CD4-positive, CD25-positive, alpha-beta regulatory T cell (primary cell): ENCODE results near the gene WWC1. TPM values are rescaled to one million over a fixed set of nuclear protein-coding genes. Genes with fewer than 3 reads are reported as not detected.

Experiments used
- ATAC-seq, 2 donors: fragments of 150-1000 bp; cut with Tn5 transposase; one replicate each; pipeline ENCODE4 v1.10.0; 2021; ENCODE audit warnings: low read depth in 2 of 2, moderate number of reproducible peaks in 2 of 2, moderate library complexity in 1 of 2
- DNase-seq, 3 donors: peaks; one replicate each; pipeline versions ENCODE4 v3.0.0 to v3.0.0-alpha.2; 2012 to 2022; ENCODE audit warnings: mixed read lengths in 1 of 3
- H3K27ac ChIP-seq: one replicate; pipeline ENCODE4 v1.7.0; 2013; ENCODE audit warnings: mild to moderate bottlenecking, low read length; ENCODE audit not compliant: insufficient read depth, poor library complexity, severe bottlenecking
- H3K27me3 ChIP-seq: one replicate; pipeline ENCODE4 v1.7.0; 2013; ENCODE audit warnings: low read length; ENCODE audit not compliant: control insufficient read depth, insufficient read depth
- H3K36me3 ChIP-seq: one replicate; pipeline ENCODE4 v1.7.0; 2013; ENCODE audit warnings: mild to moderate bottlenecking, low read length, moderate library complexity; ENCODE audit not compliant: control insufficient read depth, insufficient read depth
- H3K4me1 ChIP-seq: 2 replicates; pipeline ENCODE4 v1.7.0; 2013; ENCODE audit warnings: mild to moderate bottlenecking, low read length; ENCODE audit not compliant: insufficient read depth, control insufficient read depth, poor library complexity, severe bottlenecking
- H3K4me3 ChIP-seq: one replicate; pipeline ENCODE4 v1.7.0; 2013; ENCODE audit warnings: low read depth, mild to moderate bottlenecking, low read length, moderate library complexity
- H3K9me3 ChIP-seq, 2 experiments: 1 replicate in 1 of 2; 2 replicates in 1 of 2; pipeline ENCODE4 v1.7.0; 2013; ENCODE audit warnings: low read length in 2 of 2, mild to moderate bottlenecking in 1 of 2, moderate library complexity in 1 of 2; ENCODE audit not compliant: control insufficient read depth in 2 of 2
- H3K27ac Mint-ChIP-seq, 3 donors: one replicate each; pipeline ENCODE4 v1.8.0; 2020 to 2022; ENCODE audit warnings: mild to moderate bottlenecking in 3 of 3, mixed read lengths in 3 of 3, moderate library complexity in 2 of 3
- H3K27me3 Mint-ChIP-seq: one replicate; pipeline ENCODE4 v1.8.0; 2022; ENCODE audit warnings: mild to moderate bottlenecking, mixed read lengths
- H3K36me3 Mint-ChIP-seq: one replicate; pipeline ENCODE4 v1.8.0; 2020; ENCODE audit warnings: mixed read lengths
- H3K4me1 Mint-ChIP-seq, 4 donors: one replicate each; pipeline ENCODE4 v1.8.0; 2020 to 2022; ENCODE audit warnings: mixed read lengths in 4 of 4, mild to moderate bottlenecking in 1 of 4
- H3K4me3 Mint-ChIP-seq, 4 donors: one replicate each; pipeline ENCODE4 v1.8.0; 2020 to 2022; ENCODE audit warnings: mild to moderate bottlenecking in 4 of 4, mixed read lengths in 4 of 4, moderate library complexity in 3 of 4
- H3K9me3 Mint-ChIP-seq, 7 donors: one replicate each; pipeline ENCODE4 v1.8.0; 2020 to 2022; ENCODE audit warnings: mixed read lengths in 7 of 7, mild to moderate bottlenecking in 3 of 7, moderate library complexity in 2 of 7
- polyA plus RNA-seq, 4 donors: library from polyadenylated mRNA; unstranded; fragments of 300-500 nt; fragmentation: Illumina TruSeq; gene quantifications; one replicate each; pipeline ENCODE4 v1.2.3, GENCODE V29; 2021
- total RNA-seq: library from RNA; stranded (reverse); gene quantifications from one replicate; pipeline ENCODE4 v1.2.3, GENCODE V29; 2022

Gene WWC1
- total and polyA plus RNA-seq, 5 donors from 2014 or later, result 0.07 to 1.5 (median 0.95) TPM; not detected in 1

- H3K27me3 Mint-ChIP-seq, result no peaks in the 10 kb centered on the region
- Histone ChIP-seq H3K27me3 (no peaks in the 10 kb centered on the region), H3K4me1 (no peaks in the 10 kb centered on the region), H3K9me3 (no peaks in the 10 kb centered on the region), H3K36me3 (no peaks in the 10 kb centered on the region), H3K27ac (no peak overlapping the region), H3K4me3 (no peak overlapping the region)
- no peak for ATAC-seq
- DNase-seq, result no peak
- no peak overlapping the region for H3K4me3 Mint-ChIP-seq
- no peak overlapping the region for H3K27ac Mint-ChIP-seq
- H3K9me3 Mint-ChIP-seq, result no peaks in the 10 kb centered on the region
- H3K4me1 Mint-ChIP-seq, result no peaks in the 10 kb centered on the region
- peaks cover 2% of the 10 kb centered on the region for H3K36me3 Mint-ChIP-seq
These were observed 132.5 kb downstream of the WWC1 start for GRCh38 chr5:168423971-168424370.

- H3K27ac Mint-ChIP-seq, result no peak overlapping the region
- Histone ChIP-seq H3K9me3 (no peaks in the 10 kb centered on the region), H3K4me1 (no peaks in the 10 kb centered on the region), H3K27ac (no peak overlapping the region), H3K36me3 (no peaks in the 10 kb centered on the region), H3K4me3 (no peak overlapping the region), H3K27me3 (no peaks in the 10 kb centered on the region)
- no peak for ATAC-seq
- no peak for DNase-seq
- H3K36me3 Mint-ChIP-seq, result peaks cover 3% of the 10 kb centered on the region
- H3K4me3 Mint-ChIP-seq, result no peak overlapping the region
- no peaks in the 10 kb centered on the region for H3K4me1 Mint-ChIP-seq
- H3K9me3 Mint-ChIP-seq, result no peaks in the 10 kb centered on the region
- no peaks in the 10 kb centered on the region for H3K27me3 Mint-ChIP-seq
These were observed 133.3 kb downstream of the WWC1 start for GRCh38 chr5:168424594-168425323.

GRCh38 chr5:168426007-168426863, 134.8 kb downstream of the WWC1 start:
- H3K4me3 ChIP-seq, result no peak overlapping the region
- peaks cover 3% of the 10 kb centered on the region for H3K36me3 Mint-ChIP-seq
- ATAC-seq (no peak), DNase-seq (no peak)
- no peaks in the 10 kb centered on the region for H3K4me1 Mint-ChIP-seq
- H3K27me3 ChIP-seq, result no peaks in the 10 kb centered on the region
- H3K9me3 Mint-ChIP-seq, result no peaks in the 10 kb centered on the region
- H3K27ac Mint-ChIP-seq, result no peak overlapping the region
- no peaks in the 10 kb centered on the region for H3K9me3 ChIP-seq
- H3K27me3 Mint-ChIP-seq, result no peaks in the 10 kb centered on the region
- no peak overlapping the region for H3K27ac ChIP-seq
- H3K36me3 ChIP-seq, result no peaks in the 10 kb centered on the region
- no peak overlapping the region for H3K4me3 Mint-ChIP-seq
- H3K4me1 ChIP-seq, result no peaks in the 10 kb centered on the region

GRCh38 chr5:168426864-168427172, 135.4 kb downstream of the WWC1 start:
- Histone ChIP-seq H3K27me3 (no peaks in the 10 kb centered on the region), H3K4me1 (no peaks in the 10 kb centered on the region), H3K9me3 (no peaks in the 10 kb centered on the region), H3K4me3 (no peak overlapping the region), H3K27ac (no peak overlapping the region), H3K36me3 (no peaks in the 10 kb centered on the region)
- Mint-ChIP-seq H3K4me3 (no peak overlapping the region), H3K9me3 (no peaks in the 10 kb centered on the region), H3K27me3 (no peaks in the 10 kb centered on the region), H3K27ac (peak overlapping the region in 1 of 3 donors; percentile 72), H3K36me3 (peaks cover 3% of the 10 kb centered on the region), H3K4me1 (no peaks in the 10 kb centered on the region)
- ATAC-seq (no peak), DNase-seq (no peak)

- no peaks in the 10 kb centered on the region for H3K9me3 ChIP-seq
- H3K9me3 Mint-ChIP-seq, result no peaks in the 10 kb centered on the region
These were observed 135.8 kb downstream of the WWC1 start for GRCh38 chr5:168427224-168427623.

DNA sequence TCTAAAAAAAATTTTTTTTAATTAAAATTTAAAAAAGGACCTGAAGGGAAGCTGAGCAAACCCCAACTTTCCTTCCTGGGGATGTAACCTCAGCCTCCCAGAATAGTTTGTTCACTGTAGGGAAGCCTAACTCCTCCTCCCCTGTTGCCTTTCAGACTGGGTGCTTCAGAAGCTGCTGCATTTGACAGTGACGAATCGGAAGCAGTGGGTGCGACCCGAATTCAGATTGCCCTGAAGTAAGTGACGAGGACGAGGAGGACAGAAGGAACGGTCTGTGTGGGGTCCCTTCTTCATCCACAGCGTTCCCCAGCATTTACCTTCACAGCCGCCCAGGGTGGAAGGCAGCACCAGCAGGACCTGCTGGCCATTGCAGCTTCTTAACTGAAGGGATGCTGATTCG, 137.1 kb downstream of the WWC1 start:
- no peak for ATAC-seq
- no peak overlapping the region for H3K27ac ChIP-seq
- no peak overlapping the region for H3K27ac Mint-ChIP-seq
- H3K4me3 ChIP-seq, result no peak overlapping the region
- no peak for DNase-seq
- H3K4me3 Mint-ChIP-seq, result no peak overlapping the region
- H3K9me3 Mint-ChIP-seq, result no peaks in the 10 kb centered on the region
- H3K36me3 ChIP-seq, result no peaks in the 10 kb centered on the region
- H3K27me3 Mint-ChIP-seq, result no peaks in the 10 kb centered on the region
- no peaks in the 10 kb centered on the region for H3K9me3 ChIP-seq
- no peaks in the 10 kb centered on the region for H3K4me1 ChIP-seq
- H3K36me3 Mint-ChIP-seq, result peaks cover 3% of the 10 kb centered on the region
- no peaks in the 10 kb centered on the region for H3K27me3 ChIP-seq
- peaks cover 0 to 1% (median 0%) of the 10 kb centered on the region in 4 donors for H3K4me1 Mint-ChIP-seq

More at GRCh38 chr5:168427224-168427623, 135.8 kb downstream of the WWC1 start:
- ATAC-seq, result no peak
- Histone ChIP-seq H3K27me3 (no peaks in the 10 kb centered on the region), H3K36me3 (no peaks in the 10 kb centered on the region), H3K4me3 (no peak overlapping the region), H3K4me1 (no peaks in the 10 kb centered on the region), H3K27ac (no peak overlapping the region)
- H3K27ac Mint-ChIP-seq, result no peak overlapping the region
- no peak for DNase-seq
- H3K4me1 Mint-ChIP-seq, result no peaks in the 10 kb centered on the region
- peaks cover 3% of the 10 kb centered on the region for H3K36me3 Mint-ChIP-seq
- H3K27me3 Mint-ChIP-seq, result no peaks in the 10 kb centered on the region
- H3K4me3 Mint-ChIP-seq, result no peak overlapping the region

GRCh38 chr5:168430296-168430695, 138.9 kb downstream of the WWC1 start:
- no peak for ATAC-seq
- H3K36me3 Mint-ChIP-seq, result peaks cover 3% of the 10 kb centered on the region
- H3K27ac ChIP-seq, result no peak overlapping the region

More at GRCh38 chr5:168430296-168430695, 138.9 kb downstream of the WWC1 start:
- Histone ChIP-seq H3K4me3 (no peak overlapping the region), H3K4me1 (no peaks in the 10 kb centered on the region), H3K36me3 (no peaks in the 10 kb centered on the region), H3K9me3 (no peaks in the 10 kb centered on the region), H3K27me3 (no peaks in the 10 kb centered on the region)
- Mint-ChIP-seq H3K4me1 (peaks cover 0 to 1% (median 0%) of the 10 kb centered on the region in 4 donors), H3K9me3 (no peaks in the 10 kb centered on the region), H3K27me3 (no peaks in the 10 kb centered on the region), H3K4me3 (no peak overlapping the region), H3K27ac (no peak overlapping the region)
- no peak for DNase-seq
